ENCODE data around the gene GLS. TPM values are rescaled to one million over a fixed set of nuclear protein-coding genes. Genes with fewer than 3 reads are reported as not detected.

GLS gene
- total and polyA plus RNA-seq, 2 of the 13 experiments (the other 11 are each of a cell fraction or from before 2014, with no cell fraction given): 78.6 to 183 TPM

GRCh38 chr2:191013932-191014652 lies 133.5 kb downstream of the GLS start, which contains the start of gene STAT1:
Gene STAT1, minus strand, starts transcription at chr2:191014171. Its CDS starts 4,168 bp downstream, at chr2:191010003.
- Histone ChIP-seq H3K4me3 (replicated peaks in 1 of 3; ENCODE audit: insufficient read depth in 1 of 3, low read depth in 2 of 3, low read length in 3 of 3) (peak within 1 kb of the TSS; percentile 81 to 92 (median 89)), H3K4me1 (ENCODE audit: insufficient read depth, low read length) (peaks cover 39% of the 10 kb centered on the region), H3K27ac (ENCODE audit: extremely low read length, insufficient read depth, low read length) (peak within 1 kb of the TSS; percentile 81), H3K79me2 (ENCODE audit: insufficient read depth, low read length) (peaks cover 17% of the 10 kb centered on the region), H3K9ac (ENCODE audit: insufficient read depth, low read depth, low read length) (peak within 1 kb of the TSS; percentile 80), H3K36me3 (replicated peaks in 1 of 2; ENCODE audit: control insufficient read depth in 1 of 2, insufficient read depth in 2 of 2, low read length in 2 of 2) (peaks cover 3 to 19% of the 10 kb centered on the region in 2 experiments; a peak in 2 of 5 replicates), H3K4me2 (ENCODE audit: low read depth, low read length) (peak within 1 kb of the TSS; percentile 87), H2AFZ (ENCODE audit: low read length) (peak within 1 kb of the TSS; percentile 91), H4K20me1 (ENCODE audit: insufficient read depth, low read length) (no peaks in the 10 kb centered on the region), H3K9me3 (ENCODE audit: low read length) (no peaks in the 10 kb centered on the region), H3K27me3 (ENCODE audit: control insufficient read depth in 1 of 2, insufficient read depth in 2 of 2, low read length in 2 of 2) (peaks cover 0 to 7% of the 10 kb centered on the region in 2 experiments; a peak in 1 of 5 replicates)
- in situ Hi-C loops (cut with HindIII; ENCODE audit: extremely low pct_ligation_motif_present, low pct_unique_long_range_greater_than_20kb) (no loop called here), intact Hi-C loops (cut with micrococcal nuclease; ENCODE audit: unreplicated experiment) (loop anchor here (1.0 to 10.0 kb wide), 4 partner anchors 7 to 679 kb away; no protein-coding TSS in a partner anchor)
- no TSS peak for BruUV-seq (replicated peaks)
- CTCF ChIA-PET (ENCODE audit: low intra/inter-chr PET ratio, low total read pairs): no interaction called here
- DNase-seq (ENCODE audit: low spot score): peak; percentile 89
- peak; percentile 26 for FAIRE-seq
- ATAC-seq: peak; percentile 95
- WGBS (ENCODE audit: low lambda C conversion rate): 2% methylated on average over 34 of the region's 68 CpGs
- POLR2A ChIA-PET: interaction anchor here (0.8 to 1.6 kb wide), 7 partner anchors 9 to 205 kb away, joined by 3 to 6 read pairs (median 3); no protein-coding TSS in a partner anchor
- TF ChIP-seq PCBP2 (optimal IDR thresholded peaks at IDR 0.05; ENCODE audit: low read depth, low read length, poor library complexity, severe bottlenecking): no peak
- peak; percentile 98 for TF ChIP-seq TFAP4 (IDR thresholded peaks at IDR 0.05; ENCODE audit: borderline replicate concordance, low read depth)
- TF ChIP-seq ZKSCAN8 (CRISPR knock-in tag; IDR thresholded peaks at IDR 0.05; ENCODE audit: borderline replicate concordance): peak; percentile 77
- TF ChIP-seq RFXANK (CRISPR knock-in tag; IDR thresholded peaks at IDR 0.05): peak; percentile 93
- peak; percentile 92 for TF ChIP-seq TEAD3 (CRISPR knock-in tag; optimal IDR thresholded peaks at IDR 0.05; ENCODE audit: borderline replicate concordance)
- TF ChIP-seq ZBTB8A (CRISPR knock-in tag; IDR thresholded peaks at IDR 0.05; ENCODE audit: borderline replicate concordance, low read depth): peak; percentile 85; the same call in 1 of the 2 replicates
- peak; percentile 88 for TF ChIP-seq SKI (IDR thresholded peaks at IDR 0.05; ENCODE audit: partially characterized antibody)
- TF ChIP-seq ZNF746 (CRISPR knock-in tag; IDR thresholded peaks at IDR 0.05): 0 out of 2 replicates have a peak, but pooled peaks have one; percentile 63
- TF ChIP-seq KMT2B (CRISPR knock-in tag; IDR thresholded peaks at IDR 0.05): peak; percentile 99
- TF ChIP-seq MXD3 (CRISPR knock-in tag; IDR thresholded peaks at IDR 0.05): peak; percentile 99
- no peak; the same call in 1 of the 2 replicates for TF ChIP-seq ZNF577 (CRISPR knock-in tag; IDR thresholded peaks at IDR 0.05; ENCODE audit: borderline replicate concordance, low read depth)
- TF ChIP-seq ZFP1 (CRISPR knock-in tag; IDR thresholded peaks at IDR 0.05): no peak
- TF ChIP-seq, protein P1, sequence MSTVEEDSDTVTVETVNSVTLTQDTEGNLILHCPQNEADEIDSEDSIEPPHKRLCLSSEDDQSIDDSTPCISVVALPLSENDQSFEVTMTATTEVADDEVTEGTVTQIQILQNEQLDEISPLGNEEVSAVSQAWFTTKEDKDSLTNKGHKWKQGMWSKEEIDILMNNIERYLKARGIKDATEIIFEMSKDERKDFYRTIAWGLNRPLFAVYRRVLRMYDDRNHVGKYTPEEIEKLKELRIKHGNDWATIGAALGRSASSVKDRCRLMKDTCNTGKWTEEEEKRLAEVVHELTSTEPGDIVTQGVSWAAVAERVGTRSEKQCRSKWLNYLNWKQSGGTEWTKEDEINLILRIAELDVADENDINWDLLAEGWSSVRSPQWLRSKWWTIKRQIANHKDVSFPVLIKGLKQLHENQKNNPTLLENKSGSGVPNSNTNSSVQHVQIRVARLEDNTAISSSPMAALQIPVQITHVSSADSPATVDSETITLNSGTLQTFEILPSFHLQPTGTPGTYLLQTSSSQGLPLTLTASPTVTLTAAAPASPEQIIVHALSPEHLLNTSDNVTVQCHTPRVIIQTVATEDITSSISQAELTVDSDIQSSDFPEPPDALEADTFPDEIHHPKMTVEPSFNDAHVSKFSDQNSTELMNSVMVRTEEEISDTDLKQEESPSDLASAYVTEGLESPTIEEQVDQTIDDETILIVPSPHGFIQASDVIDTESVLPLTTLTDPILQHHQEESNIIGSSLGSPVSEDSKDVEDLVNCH (CRISPR knock-in tag; IDR thresholded peaks at IDR 0.05): no peak; the same call in 1 of the 2 replicates
- peak; percentile 55; the same call in 1 of the 2 replicates for TF ChIP-seq KLF12 (CRISPR knock-in tag; IDR thresholded peaks at IDR 0.05; ENCODE audit: borderline replicate concordance)
- peak; percentile 98 for TF ChIP-seq ZNF761 (CRISPR knock-in tag; conservative IDR thresholded peaks at IDR 0.05)
- peak; percentile 67; the same call in 1 of the 2 replicates for TF ChIP-seq ZSCAN22 (CRISPR knock-in tag; IDR thresholded peaks at IDR 0.05)
- TF ChIP-seq, protein P2, sequence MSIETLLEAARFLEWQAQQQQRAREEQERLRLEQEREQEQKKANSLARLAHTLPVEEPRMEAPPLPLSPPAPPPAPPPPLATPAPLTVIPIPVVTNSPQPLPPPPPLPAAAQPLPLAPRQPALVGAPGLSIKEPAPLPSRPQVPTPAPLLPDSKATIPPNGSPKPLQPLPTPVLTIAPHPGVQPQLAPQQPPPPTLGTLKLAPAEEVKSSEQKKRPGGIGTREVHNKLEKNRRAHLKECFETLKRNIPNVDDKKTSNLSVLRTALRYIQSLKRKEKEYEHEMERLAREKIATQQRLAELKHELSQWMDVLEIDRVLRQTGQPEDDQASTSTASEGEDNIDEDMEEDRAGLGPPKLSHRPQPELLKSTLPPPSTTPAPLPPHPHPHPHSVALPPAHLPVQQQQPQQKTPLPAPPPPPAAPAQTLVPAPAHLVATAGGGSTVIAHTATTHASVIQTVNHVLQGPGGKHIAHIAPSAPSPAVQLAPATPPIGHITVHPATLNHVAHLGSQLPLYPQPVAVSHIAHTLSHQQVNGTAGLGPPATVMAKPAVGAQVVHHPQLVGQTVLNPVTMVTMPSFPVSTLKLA (IDR thresholded peaks at IDR 0.05): peak; percentile 93
- TF ChIP-seq ZNF432 (CRISPR knock-in tag; IDR thresholded peaks at IDR 0.05; ENCODE audit: borderline replicate concordance): no peak

Measured in HepG2 (cell line).